Measurements from ENCODE around the gene CAP1.

DNA sequence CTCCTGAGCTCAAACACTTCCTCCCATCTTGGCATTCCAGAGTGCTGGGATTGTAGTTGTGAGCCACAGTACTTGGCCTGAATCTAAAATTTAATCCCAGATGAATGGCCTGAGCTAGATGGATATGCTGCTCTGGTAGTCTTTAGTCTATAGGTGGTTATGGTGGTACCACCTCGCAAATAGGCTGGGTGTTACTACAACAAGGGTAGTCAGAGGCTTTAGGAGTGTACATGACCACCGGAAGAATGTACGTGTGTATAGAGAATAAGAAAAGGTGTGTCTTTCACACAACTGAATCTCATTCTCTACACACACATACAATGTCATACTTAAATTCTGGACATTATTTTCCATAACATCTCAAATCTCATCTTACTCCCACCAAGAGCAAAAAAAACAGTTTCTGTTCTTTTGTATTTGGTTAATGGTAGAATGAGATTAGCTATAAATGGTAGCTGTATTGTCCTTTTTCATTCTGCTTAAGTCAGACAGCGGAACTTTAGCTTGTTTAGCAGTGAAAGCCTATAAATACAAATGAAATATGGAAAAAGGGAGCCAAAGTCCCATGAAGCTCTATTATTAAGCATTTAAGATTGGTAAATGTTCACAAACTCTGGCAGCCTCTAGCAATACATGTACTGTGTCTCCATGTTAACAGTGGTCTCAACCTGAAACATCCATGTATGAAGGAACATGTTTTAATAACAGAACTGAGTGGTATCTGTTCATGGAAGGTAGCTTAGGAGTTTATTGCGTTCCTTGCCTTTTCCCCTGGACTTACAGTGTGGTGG lies 16.2 kb downstream of the CAP1 start:
- no peak for TF ChIP-seq POLR2A (IDR thresholded peaks at IDR 0.05)
- TF ChIP-seq, protein P1, sequence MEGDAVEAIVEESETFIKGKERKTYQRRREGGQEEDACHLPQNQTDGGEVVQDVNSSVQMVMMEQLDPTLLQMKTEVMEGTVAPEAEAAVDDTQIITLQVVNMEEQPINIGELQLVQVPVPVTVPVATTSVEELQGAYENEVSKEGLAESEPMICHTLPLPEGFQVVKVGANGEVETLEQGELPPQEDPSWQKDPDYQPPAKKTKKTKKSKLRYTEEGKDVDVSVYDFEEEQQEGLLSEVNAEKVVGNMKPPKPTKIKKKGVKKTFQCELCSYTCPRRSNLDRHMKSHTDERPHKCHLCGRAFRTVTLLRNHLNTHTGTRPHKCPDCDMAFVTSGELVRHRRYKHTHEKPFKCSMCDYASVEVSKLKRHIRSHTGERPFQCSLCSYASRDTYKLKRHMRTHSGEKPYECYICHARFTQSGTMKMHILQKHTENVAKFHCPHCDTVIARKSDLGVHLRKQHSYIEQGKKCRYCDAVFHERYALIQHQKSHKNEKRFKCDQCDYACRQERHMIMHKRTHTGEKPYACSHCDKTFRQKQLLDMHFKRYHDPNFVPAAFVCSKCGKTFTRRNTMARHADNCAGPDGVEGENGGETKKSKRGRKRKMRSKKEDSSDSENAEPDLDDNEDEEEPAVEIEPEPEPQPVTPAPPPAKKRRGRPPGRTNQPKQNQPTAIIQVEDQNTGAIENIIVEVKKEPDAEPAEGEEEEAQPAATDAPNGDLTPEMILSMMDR (IDR thresholded peaks at IDR 0.05), result no peak
- TF ChIP-seq POLR2AphosphoS5 (IDR thresholded peaks at IDR 0.05), result no peak
